Ascending aorta (tissue), 2 donors: Measurements from ENCODE around the gene PEX16. TPM values are rescaled to one million over a fixed set of nuclear protein-coding genes. Genes with fewer than 3 reads are reported as not detected.

Experiments used
- DNase-seq, 2 donors: peaks; one replicate each; pipeline ENCODE4 v3.0.0-alpha.2; 2019; ENCODE audit warnings: low spot score in 2 of 2
- H3K27ac ChIP-seq, 2 donors: fragments of 200-600 bp; sonication (generic); one replicate each; pipeline ENCODE4 v1.5.1; 2016 to 2017; ENCODE audit warnings: mild to moderate bottlenecking in 1 of 2
- H3K27me3 ChIP-seq: fragments of 200-600 bp; sonication (generic); one replicate; pipeline ENCODE4 v1.5.1; 2017
- H3K36me3 ChIP-seq, 2 donors: fragments of 200-600 bp; sonication (generic); one replicate each; pipeline ENCODE4 v1.5.1; 2016
- H3K4me1 ChIP-seq, 2 donors: fragments of 200-600 bp; sonication (generic); one replicate each; pipeline ENCODE4 v1.5.1; 2016 to 2017; ENCODE audit warnings: mild to moderate bottlenecking in 1 of 2
- H3K4me3 ChIP-seq, 2 donors: fragments of 200-600 bp; sonication (generic); one replicate each; pipeline ENCODE4 v1.5.1; 2016 to 2017; ENCODE audit warnings: mild to moderate bottlenecking in 1 of 2
- H3K9me3 ChIP-seq, 2 donors: fragments of 200-600 bp; sonication (generic); one replicate each; pipeline ENCODE4 v1.5.1; 2016
- CTCF ChIP-seq, 3 experiments: fragments of 200-600 bp in 2 of 3; fragments of 450-650 bp in 1 of 3; sonication (generic) in 2 of 3; IDR thresholded peaks; one replicate each; pipeline ENCODE4 v1.5.1; 2016 to 2019; ENCODE audit warnings: antibody characterized with exemption in 3 of 3, mild to moderate bottlenecking in 1 of 3, moderate library complexity in 1 of 3
- intact Hi-C: fragments of 100-400 bp; cut with DNase I; formaldehyde crosslinking; loops from one replicate; pipeline ENCODE4 v1.15.1; 2023
- total RNA-seq: library from RNA; depleted of rRNA; stranded (reverse); fragments of >200 nt; gene quantifications from one replicate; pipeline ENCODE4 v1.1.0, GENCODE V29; 2016

PEX16 gene
- total RNA-seq, 1 donor from 2014 or later, result 77.9 TPM

- intact Hi-C loops, result no loop called here
- Histone ChIP-seq H3K9me3 (no peaks in the 10 kb centered on the region), H3K4me3 (no peak overlapping the region), H3K36me3 (no peaks in the 10 kb centered on the region), H3K27me3 (peaks cover 17% of the 10 kb centered on the region), H3K4me1 (peaks cover 11 to 12% of the 10 kb centered on the region in 2 donors), H3K27ac (no peak overlapping the region)
- TF ChIP-seq CTCF (IDR thresholded peaks at IDR 0.05), result no peak
- DNase-seq, result peak in 1 of 2 donors; percentile 58
These were observed 6.6 kb upstream of the PEX16 start for GRCh38 chr11:45924036-45924915.

GRCh38 chr11:45922425-45923082 lies 4.9 kb upstream of the PEX16 start, which contains the start of gene LARGE2:
Gene LARGE2 (plus strand): TSS chr11:45922656. CDS start chr11:45922883, 227 bp downstream.
- peak within 1 kb of the TSS; percentile 52 to 57 for H3K4me3 ChIP-seq
- peaks cover 11 to 12% of the 10 kb centered on the region in 2 donors for H3K4me1 ChIP-seq
- peaks cover 17% of the 10 kb centered on the region for H3K27me3 ChIP-seq
- DNase-seq, result no peak
- intact Hi-C loops, result no loop called here
- no peaks in the 10 kb centered on the region for H3K36me3 ChIP-seq
- no peak within 1 kb of the TSS for H3K27ac ChIP-seq
- H3K9me3 ChIP-seq, result no peaks in the 10 kb centered on the region
- no peak for TF ChIP-seq CTCF (IDR thresholded peaks at IDR 0.05)

GRCh38 chr11:45921561-45922424 lies 4.1 kb upstream of the PEX16 start:
- Histone ChIP-seq H3K27ac (no peak overlapping the region), H3K27me3 (peaks cover 17% of the 10 kb centered on the region), H3K4me3 (peak overlapping the region; percentile 52 to 57), H3K4me1 (peaks cover 11 to 13% of the 10 kb centered on the region in 2 donors), H3K36me3 (no peaks in the 10 kb centered on the region), H3K9me3 (no peaks in the 10 kb centered on the region)
- no peak for DNase-seq
- no peak for TF ChIP-seq CTCF (IDR thresholded peaks at IDR 0.05)
- intact Hi-C loops, result no loop called here

- TF ChIP-seq CTCF (IDR thresholded peaks at IDR 0.05), result no peak
- Histone ChIP-seq H3K4me1 (peaks cover 11 to 21% of the 10 kb centered on the region in 2 donors), H3K27me3 (peaks cover 17% of the 10 kb centered on the region), H3K27ac (no peak overlapping the region), H3K4me3 (no peak overlapping the region), H3K36me3 (peaks cover 0 to 3% of the 10 kb centered on the region in 2 donors), H3K9me3 (no peaks in the 10 kb centered on the region)
- no peak for DNase-seq
- intact Hi-C loops, result no loop called here
These were observed 3.1 kb upstream of the PEX16 start for GRCh38 chr11:45920531-45921477.
